SH-SY5Y (cell line): ENCODE measurements around the gene AIFM2.

Experiments
- GATA2 ChIP-seq: IDR thresholded peaks from 2 replicates; pipeline ENCODE4 v1.6.1; 2011; ENCODE audit warnings: mild to moderate bottlenecking, low read depth, low read length
- GATA3 ChIP-seq: IDR thresholded peaks from 2 replicates; pipeline ENCODE4 v1.6.1; 2011; ENCODE audit warnings: low read depth, mild to moderate bottlenecking, low read length, moderate library complexity

DNA sequence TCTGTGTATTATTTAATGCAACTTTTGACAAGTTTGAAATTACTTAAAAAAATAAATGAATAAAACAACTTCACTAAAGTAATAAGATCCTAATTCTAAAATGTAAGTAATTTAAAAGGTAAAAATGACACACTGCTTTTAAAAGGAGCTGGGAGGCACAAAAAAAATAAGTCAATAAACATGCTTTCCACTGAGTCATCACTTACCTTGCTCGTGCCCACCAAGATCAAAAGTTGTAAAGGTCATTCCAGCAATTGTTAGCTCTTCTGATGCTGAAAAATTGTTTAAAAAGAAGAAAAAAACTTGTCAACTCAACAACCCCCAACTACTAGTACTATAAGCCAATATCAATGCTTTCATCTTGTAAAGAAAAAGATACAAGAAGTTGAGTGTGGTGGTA is 28.2 kb upstream of the AIFM2 start:
- TF ChIP-seq GATA3 (no peak), GATA2 (no peak)
